ENCODE data around the gene RBM19.

Gene RBM19

DNA sequence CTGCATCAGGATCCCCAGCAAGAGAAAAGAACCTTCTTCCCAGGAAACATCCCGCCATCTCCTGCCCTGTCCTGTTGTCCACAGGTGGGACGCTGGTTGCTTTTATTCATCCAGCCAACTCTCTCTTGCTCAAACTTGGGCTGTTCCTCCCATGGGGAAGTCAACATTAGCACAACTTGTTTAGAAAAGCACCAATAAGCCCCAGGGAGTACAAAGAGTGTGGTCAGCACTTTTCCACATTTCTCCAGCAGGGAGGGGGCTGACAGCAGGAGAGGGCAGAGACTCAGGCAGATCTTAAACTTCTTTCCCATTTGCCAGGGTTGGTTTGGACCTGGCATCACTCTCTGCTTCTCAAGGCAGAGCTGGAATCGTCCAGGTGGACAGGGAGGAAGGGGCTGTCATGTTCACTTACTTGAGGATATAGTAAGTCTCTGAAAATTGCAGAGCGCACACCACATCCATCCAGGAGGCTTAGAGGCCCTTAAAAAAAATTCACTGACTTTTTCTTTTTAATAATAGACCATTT is 74.9 kb downstream of the RBM19 start:
- no peak for TF ChIP-seq TAF1 (IDR thresholded peaks at IDR 0.05; ENCODE audit: borderline replicate concordance, insufficient read depth, low read length)
- TF ChIP-seq FOXP2 (optimal IDR thresholded peaks at IDR 0.05; ENCODE audit: borderline replicate concordance, extremely low read depth, extremely low read length, insufficient read depth) = no peak

DNA sequence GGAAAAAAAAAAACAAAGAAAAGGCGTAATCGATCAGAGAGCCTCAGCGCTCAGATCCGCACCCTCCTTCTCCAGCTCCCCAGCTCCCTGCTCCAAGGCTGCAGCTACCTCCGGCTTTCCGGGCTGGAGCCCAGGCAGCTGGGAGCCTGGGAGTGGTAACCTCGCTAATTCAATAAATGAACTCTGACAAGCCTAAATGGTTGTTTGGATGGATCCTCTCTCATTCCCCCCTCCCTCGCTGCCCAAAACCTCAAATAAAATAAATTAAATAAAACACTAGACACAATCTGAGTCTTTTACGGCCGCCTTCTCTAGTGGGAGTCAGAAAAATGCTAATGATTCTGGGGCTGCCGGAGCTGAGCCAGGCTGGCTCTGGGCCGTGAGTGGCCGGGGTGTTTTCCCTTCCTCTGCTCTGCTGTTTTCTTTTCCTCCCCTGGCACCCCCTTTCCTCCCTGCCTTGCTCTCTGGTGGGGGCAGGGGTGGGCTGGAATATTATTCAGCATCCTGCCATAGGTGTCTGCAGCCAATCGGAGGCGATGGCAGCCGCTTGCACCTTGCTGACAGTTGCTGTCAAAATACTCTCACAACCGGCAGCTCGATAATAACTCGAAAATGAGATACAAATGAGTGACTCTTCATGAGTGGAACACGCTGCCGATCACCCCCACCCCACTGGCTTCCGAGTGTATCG is 76.1 kb downstream of the RBM19 start:
- TF ChIP-seq SIN3A (IDR thresholded peaks at IDR 0.05; ENCODE audit: borderline replicate concordance, insufficient read depth, low read length) (no peak), REST (IDR thresholded peaks at IDR 0.05; ENCODE audit: insufficient read depth in 1 of 2, low read depth in 2 of 2, low read length in 2 of 2) (no peak), TAF1 (IDR thresholded peaks at IDR 0.05; ENCODE audit: borderline replicate concordance, insufficient read depth, low read length) (no peak), POLR2AphosphoS5 (IDR thresholded peaks at IDR 0.05; ENCODE audit: low read depth, low read length) (no peak), FOXP2 (optimal IDR thresholded peaks at IDR 0.05; ENCODE audit: borderline replicate concordance, extremely low read depth, extremely low read length, insufficient read depth) (no peak)

DNA sequence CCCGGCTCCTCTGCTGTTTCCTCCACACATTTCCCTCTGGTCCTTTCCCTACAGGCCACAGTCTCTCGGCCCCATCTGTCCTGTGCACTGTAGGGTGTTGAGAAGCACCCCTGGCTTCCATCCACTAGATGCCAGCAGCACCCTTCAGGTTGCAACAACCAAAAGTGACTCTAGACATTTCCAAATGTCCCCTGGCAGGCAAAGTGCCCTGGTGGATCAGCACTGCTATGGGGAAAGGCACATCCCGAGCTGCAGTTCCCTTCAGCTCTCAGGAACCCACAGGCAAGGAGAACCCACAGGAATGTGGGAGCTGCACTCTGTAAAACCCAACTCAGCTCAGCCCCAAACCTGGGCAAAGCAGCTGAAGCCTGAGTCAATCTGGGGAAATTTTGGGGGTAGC is 77.0 kb downstream of the RBM19 start:
- TF ChIP-seq FOXP2 (optimal IDR thresholded peaks at IDR 0.05; ENCODE audit: borderline replicate concordance, extremely low read depth, extremely low read length, insufficient read depth) (no peak), POLR2AphosphoS5 (IDR thresholded peaks at IDR 0.05; ENCODE audit: low read depth, low read length) (no peak), REST (IDR thresholded peaks at IDR 0.05; ENCODE audit: insufficient read depth in 1 of 2, low read depth in 2 of 2, low read length in 2 of 2) (no peak), TAF1 (IDR thresholded peaks at IDR 0.05; ENCODE audit: borderline replicate concordance, insufficient read depth, low read length) (no peak), SIN3A (IDR thresholded peaks at IDR 0.05; ENCODE audit: borderline replicate concordance, insufficient read depth, low read length) (no peak)

GRCh38 chr12:113888435-113888834 is 77.7 kb downstream of the RBM19 start:
- no peak for TF ChIP-seq FOXP2 (optimal IDR thresholded peaks at IDR 0.05; ENCODE audit: borderline replicate concordance, extremely low read depth, extremely low read length, insufficient read depth)
- no peak for TF ChIP-seq TAF1 (IDR thresholded peaks at IDR 0.05; ENCODE audit: borderline replicate concordance, insufficient read depth, low read length)
- no peak for TF ChIP-seq REST (IDR thresholded peaks at IDR 0.05; ENCODE audit: insufficient read depth in 1 of 2, low read depth in 2 of 2, low read length in 2 of 2)
- no peak for TF ChIP-seq SIN3A (IDR thresholded peaks at IDR 0.05; ENCODE audit: borderline replicate concordance, insufficient read depth, low read length)
- no peak for TF ChIP-seq POLR2AphosphoS5 (IDR thresholded peaks at IDR 0.05; ENCODE audit: low read depth, low read length)

DNA sequence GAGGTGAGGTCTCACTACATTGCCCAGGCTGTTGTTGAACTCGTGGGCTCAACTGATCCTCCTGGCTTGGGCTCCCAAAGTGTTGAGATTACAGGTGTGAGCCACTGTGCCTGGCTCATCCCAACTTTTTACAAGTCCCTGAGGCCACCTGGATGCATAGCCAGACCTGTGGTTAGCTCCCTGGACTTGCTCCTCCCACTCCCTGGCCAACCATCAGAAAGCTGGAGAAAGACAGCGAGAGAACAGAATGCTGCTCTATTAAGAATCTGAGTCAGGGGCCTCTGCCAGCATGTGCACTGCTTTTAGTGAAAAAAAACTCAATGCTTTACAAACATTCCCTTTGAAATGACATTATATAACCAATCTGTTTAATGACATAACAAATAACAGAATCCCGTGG is 78.2 kb downstream of the RBM19 start:
- TF ChIP-seq FOXP2 (optimal IDR thresholded peaks at IDR 0.05; ENCODE audit: borderline replicate concordance, extremely low read depth, extremely low read length, insufficient read depth) (no peak), REST (IDR thresholded peaks at IDR 0.05; ENCODE audit: insufficient read depth in 1 of 2, low read depth in 2 of 2, low read length in 2 of 2) (no peak), POLR2AphosphoS5 (IDR thresholded peaks at IDR 0.05; ENCODE audit: low read depth, low read length) (no peak), TAF1 (IDR thresholded peaks at IDR 0.05; ENCODE audit: borderline replicate concordance, insufficient read depth, low read length) (no peak), SIN3A (IDR thresholded peaks at IDR 0.05; ENCODE audit: borderline replicate concordance, insufficient read depth, low read length) (no peak)

All from PFSK-1 (cell line).